BLaER1 (cell line): ENCODE measurements around the gene RFWD3.

Source experiments
- H3K27ac ChIP-seq: shearing (Covaris generic); formaldehyde crosslinking; 2 replicates; pipeline ENCODE4 v1.8.1; 2022
- H3K27me3 ChIP-seq: shearing (Covaris generic); formaldehyde crosslinking; 2 replicates; pipeline ENCODE4 v1.8.1; 2022
- H3K36me3 ChIP-seq: shearing (Covaris generic); formaldehyde crosslinking; 2 replicates; pipeline ENCODE4 v1.8.1; 2022
- H3K4me1 ChIP-seq: shearing (Covaris generic); formaldehyde crosslinking; 2 replicates; pipeline ENCODE4 v1.8.1; 2022
- H3K4me2 ChIP-seq: shearing (Covaris generic); formaldehyde crosslinking; 2 replicates; pipeline ENCODE4 v1.8.1; 2022
- H3K4me3 ChIP-seq: shearing (Covaris generic); formaldehyde crosslinking; 2 replicates; pipeline ENCODE4 v1.8.1; 2022
- H3K9ac ChIP-seq: shearing (Covaris generic); formaldehyde crosslinking; 2 replicates; pipeline ENCODE4 v1.8.1; 2022
- H3K9me3 ChIP-seq: shearing (Covaris generic); formaldehyde crosslinking; 2 replicates; pipeline ENCODE4 v1.8.1; 2022
- H4K20me1 ChIP-seq: shearing (Covaris generic); formaldehyde crosslinking; 2 replicates; pipeline ENCODE4 v1.8.1; 2022
- Cebpa-rat ChIP-seq: shearing (Covaris generic); IDR thresholded peaks from 2 replicates; pipeline ENCODE4 v1.8.1; 2022

RFWD3 gene, protein sequence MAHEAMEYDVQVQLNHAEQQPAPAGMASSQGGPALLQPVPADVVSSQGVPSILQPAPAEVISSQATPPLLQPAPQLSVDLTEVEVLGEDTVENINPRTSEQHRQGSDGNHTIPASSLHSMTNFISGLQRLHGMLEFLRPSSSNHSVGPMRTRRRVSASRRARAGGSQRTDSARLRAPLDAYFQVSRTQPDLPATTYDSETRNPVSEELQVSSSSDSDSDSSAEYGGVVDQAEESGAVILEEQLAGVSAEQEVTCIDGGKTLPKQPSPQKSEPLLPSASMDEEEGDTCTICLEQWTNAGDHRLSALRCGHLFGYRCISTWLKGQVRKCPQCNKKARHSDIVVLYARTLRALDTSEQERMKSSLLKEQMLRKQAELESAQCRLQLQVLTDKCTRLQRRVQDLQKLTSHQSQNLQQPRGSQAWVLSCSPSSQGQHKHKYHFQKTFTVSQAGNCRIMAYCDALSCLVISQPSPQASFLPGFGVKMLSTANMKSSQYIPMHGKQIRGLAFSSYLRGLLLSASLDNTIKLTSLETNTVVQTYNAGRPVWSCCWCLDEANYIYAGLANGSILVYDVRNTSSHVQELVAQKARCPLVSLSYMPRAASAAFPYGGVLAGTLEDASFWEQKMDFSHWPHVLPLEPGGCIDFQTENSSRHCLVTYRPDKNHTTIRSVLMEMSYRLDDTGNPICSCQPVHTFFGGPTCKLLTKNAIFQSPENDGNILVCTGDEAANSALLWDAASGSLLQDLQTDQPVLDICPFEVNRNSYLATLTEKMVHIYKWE

DNA sequence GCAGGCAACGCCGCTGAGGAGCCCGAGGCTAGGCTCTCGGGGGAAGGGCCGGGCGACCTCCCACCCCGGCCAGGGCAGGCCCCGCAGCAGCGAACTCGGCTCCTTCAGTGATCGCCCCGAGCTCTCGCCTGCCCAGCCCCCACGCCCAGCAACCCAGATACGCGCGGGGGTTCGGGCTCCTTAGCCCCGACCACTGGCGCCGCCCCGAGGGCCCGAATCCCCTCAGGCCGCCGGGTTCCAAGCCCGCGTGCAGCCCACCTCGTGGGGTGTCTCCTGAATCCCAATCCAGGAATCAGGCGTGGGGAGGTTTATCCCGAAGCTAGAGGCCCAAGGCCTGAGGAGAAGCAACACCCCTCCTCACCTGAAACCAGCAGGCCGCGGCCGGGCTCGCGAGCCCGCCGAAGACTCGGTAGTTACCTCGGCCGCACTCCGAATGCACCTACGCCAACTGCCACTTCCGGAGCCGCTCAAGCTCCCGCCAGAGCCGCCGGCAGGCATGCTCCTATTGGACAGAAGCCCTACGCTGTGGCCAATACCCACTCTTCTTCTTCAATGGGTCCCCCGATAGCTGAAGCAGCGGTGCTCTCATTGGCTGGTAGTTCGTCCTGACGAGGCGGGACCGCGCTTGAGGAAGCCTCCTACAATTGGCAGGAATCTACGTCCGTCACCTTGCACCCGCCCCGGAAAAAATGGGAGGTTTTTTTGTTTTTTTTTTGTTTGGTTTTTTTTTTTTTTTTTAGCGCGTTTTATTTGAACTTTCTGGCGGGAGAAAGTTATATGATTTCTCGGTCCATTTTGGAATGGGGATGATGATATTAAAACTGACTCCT is at the start of gene RFWD3:
Gene RFWD3, minus strand, starts transcription at position 453 of the 830 bp plus-strand sequence. CDS start 5,428 bp downstream, outside the sequence.
- peak within 1 kb of the TSS; percentile 99 for H3K9ac ChIP-seq
- H3K36me3 ChIP-seq = peaks cover 40% of the 10 kb centered on the region
- H3K9me3 ChIP-seq = peaks cover 14% of the 10 kb centered on the region; the same call in 1 of the 2 replicates
- peak within 1 kb of the TSS; percentile 88 for H3K4me2 ChIP-seq
- no peak for TF ChIP-seq Cebpa-rat
- H4K20me1 ChIP-seq = peaks cover 50% of the 10 kb centered on the region
- H3K4me1 ChIP-seq = peaks cover 52% of the 10 kb centered on the region
- peak within 1 kb of the TSS; percentile 99 for H3K27ac ChIP-seq
- peak within 1 kb of the TSS; percentile 98 for H3K4me3 ChIP-seq
- H3K27me3 ChIP-seq = no peaks in the 10 kb centered on the region

- no peaks in the 10 kb centered on the region for H3K9me3 ChIP-seq
- no peaks in the 10 kb centered on the region for H3K27me3 ChIP-seq
- no peak overlapping the region for H3K4me3 ChIP-seq
- H3K9ac ChIP-seq = no peak overlapping the region
- no peak overlapping the region for H3K4me2 ChIP-seq
- no peaks in the 10 kb centered on the region for H4K20me1 ChIP-seq
- no peak for TF ChIP-seq Cebpa-rat
- no peak overlapping the region for H3K27ac ChIP-seq
- peaks cover 24% of the 10 kb centered on the region for H3K4me1 ChIP-seq
- H3K36me3 ChIP-seq = no peaks in the 10 kb centered on the region
Measured at GRCh38 chr16:74716355-74716754, 49.7 kb upstream of the RFWD3 start.

GRCh38 chr16:74713876-74714275 is 47.2 kb upstream of the RFWD3 start:
- Histone ChIP-seq H3K9ac (no peak overlapping the region), H3K36me3 (no peaks in the 10 kb centered on the region), H3K9me3 (no peaks in the 10 kb centered on the region), H3K4me2 (no peak overlapping the region), H3K27ac (no peak overlapping the region), H3K4me1 (peaks cover 24% of the 10 kb centered on the region), H3K4me3 (no peak overlapping the region), H4K20me1 (no peaks in the 10 kb centered on the region), H3K27me3 (no peaks in the 10 kb centered on the region)
- no peak for TF ChIP-seq Cebpa-rat

- Histone ChIP-seq H3K9me3 (no peaks in the 10 kb centered on the region), H4K20me1 (no peaks in the 10 kb centered on the region), H3K4me1 (peaks cover 24% of the 10 kb centered on the region), H3K27me3 (no peaks in the 10 kb centered on the region), H3K4me3 (no peak overlapping the region), H3K36me3 (no peaks in the 10 kb centered on the region), H3K27ac (no peak overlapping the region), H3K9ac (no peak overlapping the region), H3K4me2 (no peak overlapping the region)
- TF ChIP-seq Cebpa-rat = no peak
Measured at GRCh38 chr16:74713325-74713724, 46.6 kb upstream of the RFWD3 start.

- H3K36me3 ChIP-seq = no peaks in the 10 kb centered on the region
- no peaks in the 10 kb centered on the region for H4K20me1 ChIP-seq
- no peak overlapping the region for H3K4me3 ChIP-seq
- no peak for TF ChIP-seq Cebpa-rat
- H3K4me2 ChIP-seq = no peak overlapping the region
- no peak overlapping the region for H3K9ac ChIP-seq
- H3K27ac ChIP-seq = no peak overlapping the region
- H3K4me1 ChIP-seq = peaks cover 14% of the 10 kb centered on the region
- no peaks in the 10 kb centered on the region for H3K27me3 ChIP-seq
- H3K9me3 ChIP-seq = no peaks in the 10 kb centered on the region
Measured at GRCh38 chr16:74711938-74712337, 45.3 kb upstream of the RFWD3 start.

- Histone ChIP-seq H3K9ac (no peak overlapping the region), H3K4me2 (no peak overlapping the region), H3K9me3 (no peaks in the 10 kb centered on the region), H3K27me3 (no peaks in the 10 kb centered on the region), H3K4me3 (no peak overlapping the region), H3K36me3 (no peaks in the 10 kb centered on the region), H4K20me1 (no peaks in the 10 kb centered on the region), H3K4me1 (peaks cover 14% of the 10 kb centered on the region), H3K27ac (no peak overlapping the region)
- no peak for TF ChIP-seq Cebpa-rat
Measured at GRCh38 chr16:74710401-74710800, 43.7 kb upstream of the RFWD3 start.

DNA sequence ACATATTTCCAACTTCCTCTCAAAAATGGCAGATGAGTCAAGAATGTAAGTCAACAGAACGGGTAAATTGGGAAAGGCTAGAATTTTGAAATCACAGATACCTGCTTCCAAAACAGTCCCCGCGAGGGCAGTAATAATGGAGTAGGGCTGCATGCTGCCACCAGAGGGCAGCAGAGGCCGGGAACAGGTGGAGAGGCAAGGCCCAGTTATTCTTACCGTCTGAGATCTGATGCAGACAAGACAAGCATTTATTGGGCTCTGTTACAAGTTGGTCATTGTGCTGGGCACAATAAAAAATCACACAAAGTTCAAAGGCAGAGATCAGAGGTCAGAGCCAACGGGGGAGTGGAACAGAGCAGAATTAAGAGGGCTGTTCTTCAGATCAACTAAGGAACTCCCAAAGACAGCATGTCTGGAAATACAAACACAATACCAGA is 42.8 kb upstream of the RFWD3 start:
- no peak overlapping the region for H3K4me2 ChIP-seq
- H3K4me3 ChIP-seq = no peak overlapping the region
- no peaks in the 10 kb centered on the region for H4K20me1 ChIP-seq
- no peak for TF ChIP-seq Cebpa-rat
- no peaks in the 10 kb centered on the region for H3K36me3 ChIP-seq
- no peak overlapping the region for H3K27ac ChIP-seq
- no peaks in the 10 kb centered on the region for H3K9me3 ChIP-seq
- H3K9ac ChIP-seq = no peak overlapping the region
- peaks cover 14% of the 10 kb centered on the region for H3K4me1 ChIP-seq
- H3K27me3 ChIP-seq = no peaks in the 10 kb centered on the region

- H3K27ac ChIP-seq = peak within 1 kb of the TSS; percentile 78
- H3K27me3 ChIP-seq = no peaks in the 10 kb centered on the region
- H3K4me1 ChIP-seq = peaks cover 32% of the 10 kb centered on the region
- H4K20me1 ChIP-seq = no peaks in the 10 kb centered on the region
- no peak for TF ChIP-seq Cebpa-rat
- H3K4me2 ChIP-seq = peak within 1 kb of the TSS; percentile 98
- peak within 1 kb of the TSS; percentile 83 for H3K9ac ChIP-seq
- 0 out of 2 replicates have a peak, but pooled peaks cover under 1% of the 10 kb centered on the region for H3K36me3 ChIP-seq
- no peaks in the 10 kb centered on the region for H3K9me3 ChIP-seq
- H3K4me3 ChIP-seq = peak within 1 kb of the TSS; percentile 80
Measured at GRCh38 chr16:74700438-74701225, 34.0 kb upstream of the RFWD3 start, which contains the start of gene MLKL. Gene MLKL, minus strand, starts transcription at chr16:74700862. Its CDS starts 5,105 bp downstream, at chr16:74695757.

GRCh38 chr16:74700116-74700437 is 33.4 kb upstream of the RFWD3 start:
- Histone ChIP-seq H3K4me3 (peak overlapping the region; percentile 80), H3K4me1 (peaks cover 32% of the 10 kb centered on the region), H3K36me3 (peaks cover 6% of the 10 kb centered on the region), H3K9me3 (no peaks in the 10 kb centered on the region), H3K27me3 (no peaks in the 10 kb centered on the region), H3K4me2 (peak overlapping the region; percentile 98), H3K27ac (peak overlapping the region; percentile 78), H3K9ac (peak overlapping the region; percentile 83), H4K20me1 (no peaks in the 10 kb centered on the region)
- TF ChIP-seq Cebpa-rat = no peak
